Neural cell (in vitro differentiated cells): Measurements from ENCODE around the gene PTPRK.

Experiments used
- CTCF ChIP-seq: fragments of 450-650 bp; IDR thresholded peaks from 2 replicates; pipeline ENCODE4 v1.5.1; 2014; ENCODE audit warnings: antibody characterized with exemption, mild to moderate bottlenecking, moderate library complexity; ENCODE audit not compliant: poor library complexity, severe bottlenecking
- EP300 ChIP-seq: fragments of 450-650 bp; conservative IDR thresholded peaks from 2 replicates; pipeline ENCODE4 v1.6.1; 2014; ENCODE audit warnings: antibody characterized with exemption, mild to moderate bottlenecking, moderate library complexity; ENCODE audit not compliant: poor library complexity, severe bottlenecking
- MXI1 ChIP-seq: fragments of 450-650 bp; conservative IDR thresholded peaks from 2 replicates; pipeline ENCODE4 v1.6.1; 2014; ENCODE audit warnings: antibody characterized with exemption, mild to moderate bottlenecking; ENCODE audit not compliant: poor library complexity, severe bottlenecking

- no peak for TF ChIP-seq CTCF
- TF ChIP-seq MXI1 = no peak
- TF ChIP-seq EP300 = no peak
Observed at GRCh38 chr6:128280960-128281359, 239.4 kb downstream of the PTPRK start.
